RWPE1 (cell line): ENCODE results near the gene CFAP161.

Experiments used
- CTCF ChIA-PET: fragments of 350-600 bp; sonication (Branson Sonifier 250); formaldehyde crosslinking; extraction: SDS; loops from one replicate; lab custom pipeline; 2021; lab: Yijun Ruan, JAX
- POLR2A ChIA-PET: fragments of 400-600 bp; formaldehyde crosslinking; extraction: SDS; loops from one replicate; lab custom pipeline; 2020; ENCODE audit warnings: antibody characterized with exemption; ENCODE audit not compliant: low non-redundant PET; lab: Yijun Ruan, JAX
- DNase-seq: peaks from one replicate; pipeline ENCODE4 v3.0.0; 2012; ENCODE audit warnings: low spot score
- H3K27ac ChIP-seq: fragments of 450-650 bp; 2 replicates; pipeline ENCODE4 v1.5.1; 2017
- CTCF ChIP-seq: fragments of 450-650 bp; conservative IDR thresholded peaks from 2 replicates; pipeline ENCODE4 v1.5.1; 2017; ENCODE audit warnings: low read depth, mild to moderate bottlenecking

Gene CFAP161

DNA sequence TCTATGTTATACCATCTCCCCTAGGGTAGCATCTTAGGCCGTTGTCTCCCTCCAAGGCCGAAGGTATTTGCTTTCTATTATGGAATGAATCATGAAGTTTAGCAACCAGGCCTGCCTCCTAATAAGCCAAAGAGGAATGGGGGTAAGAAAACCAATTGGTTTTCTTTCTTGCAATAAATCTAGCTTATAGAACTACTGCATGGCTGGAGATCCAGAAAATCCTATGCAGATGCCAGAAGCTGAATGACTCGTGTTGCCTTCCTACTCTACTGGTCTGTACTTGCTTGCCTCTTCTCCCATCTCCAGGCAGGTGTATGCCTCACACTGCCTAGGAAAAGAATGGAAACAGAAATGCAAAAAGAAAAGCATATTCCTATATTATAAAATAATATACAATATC is 31.5 kb downstream of the CFAP161 start:
- TF ChIP-seq CTCF = no peak
- ChIA-PET CTCF (interaction anchor here (0.6 to 1.4 kb wide), 5 partner anchors 10 to 158 kb away, joined by 3 to 6 read pairs (median 4); no protein-coding TSS in a partner anchor), POLR2A (no interaction called here)
- H3K27ac ChIP-seq = peak overlapping the region; percentile 94
- peak; percentile 78 for DNase-seq

- POLR2A ChIA-PET = no interaction called here
- no peak for DNase-seq
- TF ChIP-seq CTCF = no peak
- CTCF ChIA-PET = interaction anchor here (0.6 kb wide), 2 partner anchors 81 to 99 kb away, joined by 3 read pairs; no protein-coding TSS in a partner anchor
- no peak overlapping the region; the same call in 1 of the 2 replicates for H3K27ac ChIP-seq
Observed at GRCh38 chr15:81166636-81167305, 32.7 kb downstream of the CFAP161 start.

DNA sequence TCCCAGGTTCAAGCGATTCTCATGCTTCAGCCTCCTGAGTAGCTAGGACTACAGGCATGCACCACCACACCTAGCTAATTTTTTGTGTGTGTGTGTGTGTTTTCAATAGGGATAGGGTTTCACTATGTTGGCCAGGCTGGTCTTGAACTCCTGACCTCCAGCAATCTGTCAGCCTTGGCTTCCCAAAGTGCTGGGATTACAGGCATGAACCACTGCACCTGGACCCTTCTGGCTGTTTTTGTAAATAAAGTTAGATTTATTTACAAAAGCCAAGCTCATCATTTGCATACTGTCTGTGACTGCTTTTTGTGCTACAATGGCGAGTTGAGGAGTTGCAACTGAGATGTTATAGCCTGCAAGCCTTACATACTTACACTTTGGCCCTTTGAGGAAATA is 34.1 kb downstream of the CFAP161 start:
- POLR2A ChIA-PET = no interaction called here
- TF ChIP-seq CTCF = no peak
- CTCF ChIA-PET = interaction anchor here (0.6 kb wide), 1 partner anchor 57 kb away, joined by 3 read pairs; no protein-coding TSS in a partner anchor

DNA sequence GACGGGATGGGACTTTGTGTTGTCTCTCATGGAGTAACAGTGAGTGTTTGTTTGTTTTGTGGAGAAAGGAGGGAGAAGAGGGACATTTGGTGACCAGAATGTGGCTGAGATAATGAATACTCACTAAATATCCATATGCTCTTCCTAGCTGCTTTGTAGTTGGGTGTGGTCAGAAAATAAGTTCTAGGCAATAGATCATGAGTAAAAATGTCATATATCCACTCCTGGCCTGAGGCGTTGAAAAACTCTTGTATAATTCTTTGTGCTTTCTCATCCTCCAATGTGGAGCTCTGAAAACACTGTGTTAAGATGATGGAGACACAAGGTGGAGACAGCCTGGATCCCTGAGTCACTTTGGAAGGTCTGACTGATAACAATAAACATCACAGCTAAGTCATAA is 34.6 kb downstream of the CFAP161 start:
- no peak for DNase-seq
- no peak overlapping the region for H3K27ac ChIP-seq
- TF ChIP-seq CTCF = no peak
- CTCF ChIA-PET = interaction anchor here (0.6 to 0.7 kb wide), 2 partner anchors 57 to 472 kb away, joined by 3 read pairs; no protein-coding TSS in a partner anchor
- POLR2A ChIA-PET = no interaction called here

More for the DNA sequence above, 34.1 kb downstream of the CFAP161 start:
- peak overlapping the region; percentile 53 for H3K27ac ChIP-seq
- DNase-seq = no peak

- TF ChIP-seq CTCF = no peak
- POLR2A ChIA-PET = no interaction called here
- no peak for DNase-seq
- CTCF ChIA-PET = no interaction called here
- H3K27ac ChIP-seq = no peak overlapping the region
Observed at GRCh38 chr15:81170511-81170910, 36.4 kb downstream of the CFAP161 start.

- CTCF ChIA-PET = interaction anchor here (0.6 kb wide), 1 partner anchor 97 kb away, joined by 3 read pairs; no protein-coding TSS in a partner anchor
- DNase-seq = no peak
- TF ChIP-seq CTCF = no peak
- POLR2A ChIA-PET = no interaction called here
- no peak overlapping the region for H3K27ac ChIP-seq
Observed at GRCh38 chr15:81171286-81171685, 37.2 kb downstream of the CFAP161 start.
